GM23338 (cell line): Measurements from ENCODE around the gene TANGO2.

ENCODE experiments used
- CREB1 ChIP-seq: fragments of 250-450 bp; sonication (Bioruptor Pico); IDR thresholded peaks from 2 replicates; pipeline ENCODE4 v1.5.0; 2020; ENCODE audit warnings: low read depth, mild to moderate bottlenecking, moderate library complexity
- CTCF ChIP-seq, 2 experiments: fragments of 200-600 bp in 1 of 2; sonication (generic) in 1 of 2; conservative IDR thresholded peaks; 2 replicates each; pipeline versions ENCODE4 v1.5.1 to v1.6.1; 2016 to 2017; ENCODE audit warnings: antibody characterized with exemption in 2 of 2, low read depth in 2 of 2, mild to moderate bottlenecking in 2 of 2, moderate library complexity in 1 of 2
- ETS1 ChIP-seq: IDR thresholded peaks from 2 replicates; pipeline ENCODE4 v1.6.1; 2016; ENCODE audit warnings: antibody characterized with exemption
- EZH2 ChIP-seq: fragments of 200-600 bp; sonication (generic); IDR thresholded peaks from one replicate; pipeline ENCODE4 v1.8.0; 2017; ENCODE audit warnings: antibody characterized with exemption, mild to moderate bottlenecking, low read depth; ENCODE audit not compliant: unreplicated experiment
- EZH2phosphoT487 ChIP-seq: fragments of 200-600 bp; sonication (generic); IDR thresholded peaks from one replicate; pipeline ENCODE4 v1.8.1; 2018; ENCODE audit warnings: antibody characterized with exemption; ENCODE audit not compliant: unreplicated experiment
- JUNB ChIP-seq: IDR thresholded peaks from one replicate; pipeline ENCODE4 v1.6.1; 2016; ENCODE audit warnings: antibody characterized with exemption; ENCODE audit not compliant: unreplicated experiment
- NANOG ChIP-seq: IDR thresholded peaks from 2 replicates; pipeline ENCODE4 v1.6.1; 2016; ENCODE audit warnings: antibody characterized with exemption, borderline replicate concordance
- POLR2AphosphoS5 ChIP-seq: IDR thresholded peaks from 2 replicates; pipeline ENCODE4 v1.6.1; 2016; ENCODE audit warnings: antibody characterized with exemption, low read depth
- STAT1 ChIP-seq: IDR thresholded peaks from one replicate; pipeline ENCODE4 v1.6.1; 2016; ENCODE audit warnings: antibody characterized with exemption; ENCODE audit not compliant: unreplicated experiment
- ZNF114 ChIP-seq: fragments of 250-450 bp; sonication (Bioruptor Pico); IDR thresholded peaks from 2 replicates; pipeline ENCODE4 v1.5.0; 2020; ENCODE audit warnings: mild to moderate bottlenecking, moderate library complexity
- ZNF331 ChIP-seq: fragments of 250-450 bp; sonication (Bioruptor Pico); IDR thresholded peaks from 2 replicates; pipeline ENCODE4 v1.5.0; 2020; ENCODE audit warnings: low read depth, mild to moderate bottlenecking, moderate library complexity
- ZNF462 ChIP-seq: fragments of 250-450 bp; sonication (Bioruptor Pico); IDR thresholded peaks from 2 replicates; pipeline ENCODE4 v1.5.0; 2020; ENCODE audit warnings: mild to moderate bottlenecking, moderate library complexity
- TF ChIP-seq, protein P1 (sequence below): IDR thresholded peaks from one replicate; pipeline ENCODE4 v1.6.1; 2018; ENCODE audit warnings: antibody characterized with exemption; ENCODE audit not compliant: unreplicated experiment

- TF ChIP-seq CREB1 (CRISPR knock-in tag) (no peak), EZH2 (no peak), CTCF (conservative IDR thresholded peaks at IDR 0.05; ENCODE audit: low read depth in 2 of 2) (no peak), POLR2AphosphoS5 (no peak), EZH2phosphoT487 (no peak), ZNF114 (no peak), ZNF331 (CRISPR knock-in tag) (no peak), JUNB (no peak), ZNF462 (CRISPR knock-in tag) (no peak), NANOG (no peak), STAT1 (no peak), ETS1 (no peak)
- TF ChIP-seq, protein P1, sequence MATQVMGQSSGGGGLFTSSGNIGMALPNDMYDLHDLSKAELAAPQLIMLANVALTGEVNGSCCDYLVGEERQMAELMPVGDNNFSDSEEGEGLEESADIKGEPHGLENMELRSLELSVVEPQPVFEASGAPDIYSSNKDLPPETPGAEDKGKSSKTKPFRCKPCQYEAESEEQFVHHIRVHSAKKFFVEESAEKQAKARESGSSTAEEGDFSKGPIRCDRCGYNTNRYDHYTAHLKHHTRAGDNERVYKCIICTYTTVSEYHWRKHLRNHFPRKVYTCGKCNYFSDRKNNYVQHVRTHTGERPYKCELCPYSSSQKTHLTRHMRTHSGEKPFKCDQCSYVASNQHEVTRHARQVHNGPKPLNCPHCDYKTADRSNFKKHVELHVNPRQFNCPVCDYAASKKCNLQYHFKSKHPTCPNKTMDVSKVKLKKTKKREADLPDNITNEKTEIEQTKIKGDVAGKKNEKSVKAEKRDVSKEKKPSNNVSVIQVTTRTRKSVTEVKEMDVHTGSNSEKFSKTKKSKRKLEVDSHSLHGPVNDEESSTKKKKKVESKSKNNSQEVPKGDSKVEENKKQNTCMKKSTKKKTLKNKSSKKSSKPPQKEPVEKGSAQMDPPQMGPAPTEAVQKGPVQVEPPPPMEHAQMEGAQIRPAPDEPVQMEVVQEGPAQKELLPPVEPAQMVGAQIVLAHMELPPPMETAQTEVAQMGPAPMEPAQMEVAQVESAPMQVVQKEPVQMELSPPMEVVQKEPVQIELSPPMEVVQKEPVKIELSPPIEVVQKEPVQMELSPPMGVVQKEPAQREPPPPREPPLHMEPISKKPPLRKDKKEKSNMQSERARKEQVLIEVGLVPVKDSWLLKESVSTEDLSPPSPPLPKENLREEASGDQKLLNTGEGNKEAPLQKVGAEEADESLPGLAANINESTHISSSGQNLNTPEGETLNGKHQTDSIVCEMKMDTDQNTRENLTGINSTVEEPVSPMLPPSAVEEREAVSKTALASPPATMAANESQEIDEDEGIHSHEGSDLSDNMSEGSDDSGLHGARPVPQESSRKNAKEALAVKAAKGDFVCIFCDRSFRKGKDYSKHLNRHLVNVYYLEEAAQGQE = no peak
These were observed 72.7 kb downstream of the TANGO2 start for GRCh38 chr22:20093418-20094196.
